H1 (cell line): ENCODE results near the gene GJB4. TPM values are rescaled to one million over a fixed set of nuclear protein-coding genes. Genes with fewer than 3 reads are reported as not detected.

Source experiments
- CTCF ChIA-PET: fragments of 300-600 bp; sonication (Branson Sonifier 250); formaldehyde crosslinking; loops from one replicate; lab custom pipeline; 2021; ENCODE audit not compliant: partially characterized antibody; lab: Charles Lee
- POLR2A ChIA-PET: fragments of 300-600 bp; sonication (Branson Sonifier 250); formaldehyde crosslinking; loops from one replicate; lab custom pipeline; 2021; ENCODE audit warnings: inconsistent platforms; ENCODE audit not compliant: partially characterized antibody; lab: Charles Lee
- DNase-seq, 2 experiments: peaks; one replicate each; pipeline versions ENCODE4 v3.0.0 to v3.0.0-alpha.2; 2010 to 2022; ENCODE audit warnings: low spot score in 2 of 2, low read depth in 1 of 2, mixed read lengths in 1 of 2
- FAIRE-seq: peaks from 2 replicates; lab custom pipeline; 2011; peaks lifted over from hg19 to GRCh38; lab: Jason Lieb, UNC
- H2AFZ ChIP-seq: 2 replicates; pipeline ENCODE4 v1.8.1; 2012; ENCODE audit warnings: low read length, inconsistent platforms
- H2AK5ac ChIP-seq: 2 replicates; pipeline ENCODE4 v1.6.1; 2013; ENCODE audit warnings: low read depth, low read length
- H2BK120ac ChIP-seq: replicated peaks from 2 replicates; pipeline ENCODE3; 2013; ENCODE audit warnings: low read depth, low read length, inconsistent platforms
- H2BK12ac ChIP-seq: 2 replicates; pipeline ENCODE4 v1.6.1; 2013; ENCODE audit warnings: low read depth, low read length
- H2BK15ac ChIP-seq: 2 replicates; pipeline ENCODE4 v1.6.1; 2013; ENCODE audit warnings: low read length
- H2BK20ac ChIP-seq: 2 replicates; pipeline ENCODE4 v1.6.1; 2013; ENCODE audit warnings: low read length
- H2BK5ac ChIP-seq: 2 replicates; pipeline ENCODE4 v1.6.1; 2013; ENCODE audit warnings: low read depth, low read length
- H3K14ac ChIP-seq: 2 replicates; pipeline ENCODE4 v1.6.1; 2013; ENCODE audit warnings: inconsistent platforms; ENCODE audit not compliant: insufficient read length
- H3K18ac ChIP-seq: 2 replicates; pipeline ENCODE4 v1.6.1; 2013; ENCODE audit warnings: low read length; ENCODE audit errors: extremely low read depth
- H3K23ac ChIP-seq: 2 replicates; pipeline ENCODE4 v1.6.1; 2013; ENCODE audit warnings: inconsistent platforms; ENCODE audit not compliant: insufficient read length
- H3K23me2 ChIP-seq: 2 replicates; pipeline ENCODE4 v1.6.1; 2013; ENCODE audit warnings: low read depth, low read length
- H3K27ac ChIP-seq: 2 replicates; pipeline ENCODE4 v1.6.1; 2011; ENCODE audit warnings: low read depth, low read length, inconsistent platforms
- H3K27me3 ChIP-seq, 4 experiments: replicated peaks in 1 of 4; 1 replicate in 1 of 4; 2 replicates in 3 of 4; pipeline versions ENCODE4 v1.6.1 to v1.8.1; 2011 to 2013; ENCODE audit warnings: low read length in 3 of 4, mild to moderate bottlenecking in 3 of 4, inconsistent platforms in 2 of 4, mixed read lengths in 2 of 4, moderate library complexity in 1 of 4; ENCODE audit not compliant: control insufficient read depth in 3 of 4, insufficient read depth in 3 of 4; ENCODE audit errors: extremely low read depth in 1 of 4
- H3K36me3 ChIP-seq, 4 experiments: 2 replicates each; pipeline versions ENCODE4 v1.6.1 to v1.8.1; 2011 to 2013; ENCODE audit warnings: mild to moderate bottlenecking in 4 of 4, low read length in 3 of 4, moderate library complexity in 2 of 4, control low read depth in 1 of 4, inconsistent platforms in 1 of 4; ENCODE audit not compliant: insufficient read depth in 4 of 4, control insufficient read depth in 2 of 4
- H3K4ac ChIP-seq: replicated peaks from 2 replicates; pipeline ENCODE3; 2013; ENCODE audit warnings: low read length, low read depth, mixed read lengths, inconsistent platforms; ENCODE audit not compliant: insufficient read length
- H3K4me1 ChIP-seq, 4 experiments: replicated peaks in 1 of 4; 1 replicate in 1 of 4; 2 replicates in 3 of 4; pipeline versions ENCODE4 v1.6.1 to v1.8.1; 2011 to 2013; ENCODE audit warnings: low read length in 3 of 4, inconsistent platforms in 2 of 4, mixed read lengths in 1 of 4; ENCODE audit not compliant: insufficient read depth in 4 of 4, control insufficient read depth in 3 of 4
- H3K4me2 ChIP-seq, 2 experiments: 2 replicates each; pipeline versions ENCODE4 v1.6.1 to v1.8.1; 2011 to 2013; ENCODE audit warnings: low read depth in 2 of 2, low read length in 2 of 2, control low read depth in 1 of 2, inconsistent platforms in 1 of 2, mild to moderate bottlenecking in 1 of 2; ENCODE audit not compliant: insufficient read depth in 1 of 2
- H3K4me3 ChIP-seq, 4 experiments: fragments of 200-600, 300-600 bp in 1 of 4; sonication (generic), shearing (Covaris generic), sonication (Bioruptor Twin) in 1 of 4; 2 replicates each; pipeline versions ENCODE4 v1.5.1 to v1.8.1; 2011 to 2016; ENCODE audit warnings: low read length in 4 of 4, low read depth in 3 of 4, control low read depth in 2 of 4, inconsistent platforms in 2 of 4, mild to moderate bottlenecking in 2 of 4, mixed read lengths in 1 of 4, moderate library complexity in 1 of 4; ENCODE audit not compliant: insufficient read depth in 2 of 4; ENCODE audit errors: extremely low read depth in 1 of 4
- H3K56ac ChIP-seq: replicated peaks from 2 replicates; pipeline ENCODE3; 2013; ENCODE audit warnings: low read depth, mild to moderate bottlenecking, mixed read lengths, low read length, inconsistent platforms; ENCODE audit not compliant: insufficient read length
- H3K79me1 ChIP-seq: 2 replicates; pipeline ENCODE4 v1.6.1; 2013; ENCODE audit warnings: low read depth, low read length, control low read depth
- H3K79me2 ChIP-seq, 2 experiments: 2 replicates each; pipeline versions ENCODE4 v1.6.1 to v1.8.1; 2012 to 2013; ENCODE audit warnings: low read length in 2 of 2, mild to moderate bottlenecking in 2 of 2, inconsistent platforms in 1 of 2; ENCODE audit not compliant: insufficient read depth in 2 of 2, control insufficient read depth in 1 of 2
- H3K9ac ChIP-seq, 4 experiments: replicated peaks in 1 of 4; 1 replicate in 1 of 4; 2 replicates in 3 of 4; pipeline versions ENCODE4 v1.6.1 to v1.8.1; 2011 to 2013; ENCODE audit warnings: low read depth in 3 of 4, low read length in 3 of 4, control low read depth in 2 of 4, mild to moderate bottlenecking in 2 of 4, moderate library complexity in 2 of 4, inconsistent platforms in 1 of 4; ENCODE audit errors: extremely low read depth in 1 of 4
- H3K9me3 ChIP-seq, 2 experiments: 2 replicates each; pipeline versions ENCODE4 v1.6.1 to v1.8.1; 2012 to 2013; ENCODE audit warnings: mild to moderate bottlenecking in 2 of 2, moderate library complexity in 2 of 2, control low read depth in 1 of 2, inconsistent platforms in 1 of 2, low read depth in 1 of 2, low read length in 1 of 2, mixed read lengths in 1 of 2; ENCODE audit not compliant: insufficient read depth in 2 of 2
- H4K20me1 ChIP-seq, 2 experiments: replicated peaks in 1 of 2; 2 replicates each; pipeline versions ENCODE3 to v1.8.1; 2011 to 2013; ENCODE audit warnings: inconsistent platforms in 2 of 2, low read length in 2 of 2, mild to moderate bottlenecking in 1 of 2; ENCODE audit not compliant: insufficient read depth in 2 of 2, control insufficient read depth in 1 of 2
- H4K5ac ChIP-seq: 2 replicates; pipeline ENCODE4 v1.6.1; 2013; ENCODE audit warnings: low read length, low read depth, mixed read lengths, inconsistent platforms; ENCODE audit not compliant: insufficient read length
- H4K8ac ChIP-seq: 2 replicates; pipeline ENCODE4 v1.8.0; 2013; ENCODE audit warnings: mild to moderate bottlenecking, moderate library complexity, low read length, inconsistent platforms; ENCODE audit not compliant: insufficient read depth; ENCODE audit errors: extremely low read depth
- H4K91ac ChIP-seq: replicated peaks from 2 replicates; pipeline ENCODE3; 2013; ENCODE audit warnings: low read length, mixed read lengths, inconsistent platforms; ENCODE audit not compliant: insufficient read length
- CBX8 ChIP-seq: fragments of 300-800, 300-1000 bp; sonication (generic); IDR thresholded peaks from 2 replicates; pipeline ENCODE4 v1.7.1; 2016; ENCODE audit warnings: low read depth, low read length, borderline replicate concordance
- CREB1 ChIP-seq: IDR thresholded peaks from 2 replicates; pipeline ENCODE4 v1.6.1; 2012; ENCODE audit warnings: inconsistent platforms
- EGR1 ChIP-seq: IDR thresholded peaks from 2 replicates; pipeline ENCODE4 v1.6.1; 2011; ENCODE audit warnings: low read depth, low read length, borderline replicate concordance
- GTF2F1 ChIP-seq: IDR thresholded peaks from 2 replicates; pipeline ENCODE4 v1.6.1; 2012; ENCODE audit warnings: low read depth, low read length, improper control_type of control experiment, borderline replicate concordance
- HDAC2 ChIP-seq, 2 experiments: fragments of 300-600 bp in 1 of 2; sonication (generic) in 1 of 2; IDR thresholded peaks; 2 replicates each; pipeline ENCODE4 v1.6.1; 2011 to 2012; ENCODE audit warnings: low read depth in 2 of 2, low read length in 2 of 2, mild to moderate bottlenecking in 2 of 2, moderate library complexity in 2 of 2, borderline replicate concordance in 1 of 2, inconsistent platforms in 1 of 2
- KDM1A ChIP-seq: fragments of 200-600, 300-600 bp; sonication (generic); IDR thresholded peaks from 2 replicates; pipeline ENCODE4 v1.7.1; 2016; ENCODE audit warnings: mild to moderate bottlenecking, low read length, borderline replicate concordance
- NANOG ChIP-seq: IDR thresholded peaks from 2 replicates; pipeline ENCODE4 v1.6.1; 2011; ENCODE audit warnings: low read length, low read depth, mild to moderate bottlenecking, inconsistent platforms; ENCODE audit not compliant: insufficient read depth, poor library complexity, severe bottlenecking
- NRF1 ChIP-seq: IDR thresholded peaks from 2 replicates; pipeline ENCODE4 v1.6.1; 2011; ENCODE audit warnings: mild to moderate bottlenecking, low read depth, low read length, improper control_type of control experiment
- RBBP5 ChIP-seq: IDR thresholded peaks from 2 replicates; pipeline ENCODE4 v1.7.1; 2012; ENCODE audit warnings: low read depth, mild to moderate bottlenecking, inconsistent platforms, low read length, moderate library complexity, borderline replicate concordance
- SIRT6 ChIP-seq: IDR thresholded peaks from one replicate; pipeline ENCODE4 v1.7.1; 2012; ENCODE audit warnings: low read length, inconsistent platforms
- SIX5 ChIP-seq: IDR thresholded peaks from 2 replicates; pipeline ENCODE4 v1.6.1; 2011; ENCODE audit warnings: mild to moderate bottlenecking, low read depth, low read length
- TAF7 ChIP-seq: optimal IDR thresholded peaks from 2 replicates; pipeline ENCODE3; 2011; ENCODE audit warnings: low read depth, mild to moderate bottlenecking, inconsistent platforms, low read length, moderate library complexity, borderline replicate concordance
- WGBS, 2 experiments: shearing (Covaris generic) in 1 of 2; methylation state at CpG; one replicate each; pipeline versions ENCODE4 v1.1.6 to v1.1.7; 2013 to 2015; ENCODE audit warnings: low lambda C conversion rate in 2 of 2, mixed read lengths in 2 of 2, inconsistent platforms in 1 of 2, low coverage in 1 of 2, missing lambda C conversion rate in 1 of 2; ENCODE audit not compliant: insufficient replicate concordance in 2 of 2, insufficient coverage in 1 of 2, insufficient read length in 1 of 2; ENCODE audit errors: extremely low coverage in 1 of 2, missing lambda C conversion rate in 1 of 2; 5-methylcytosine and 5-hydroxymethylcytosine counted together
- polyA plus RNA-seq, 7 experiments: library from polyadenylated mRNA; depleted of rRNA in 3 of 7; stranded (reverse) in 5 of 7; unstranded in 2 of 7; fragments of >200 nt in 5 of 7; fragments of 200-250 nt in 2 of 7; gene quantifications; 1 replicate in 5 of 7; 2 replicates in 1 of 7; 4 replicates in 1 of 7; pipeline versions ENCODE4 v1.2.1 to v1.2.3, GENCODE V29; 2011 to 2013; ENCODE audit warnings: missing spikeins in 2 of 7, mixed read lengths in 2 of 7
- total RNA-seq: library from RNA; stranded (reverse); fragmentation: NEBNext Ultra II Directional; extraction: Animal tissue kit (Norgen Biotek cat#: 25700); gene quantifications from 2 replicates; pipeline ENCODE4 v1.2.1, GENCODE V29; 2021

GJB4 gene
- total and polyA plus RNA-seq, 2 of the 8 experiments (the other 6 are each of a cell fraction or from before 2014, with no cell fraction given): 0.20 to 0.41 TPM

GRCh38 chr1:34757386-34757785 is 2.2 kb upstream of the GJB4 start:
- Histone ChIP-seq H2BK120ac (no peak overlapping the region), H4K91ac (no peak overlapping the region), H3K4me1 (peaks cover 0 to 14% (median 6%) of the 10 kb centered on the region in 4 experiments; a peak in 6 of 7 replicates), H3K79me1 (no peaks in the 10 kb centered on the region), H3K23me2 (no peaks in the 10 kb centered on the region), H2BK15ac (no peak overlapping the region), H3K4ac (no peak overlapping the region), H3K4me3 (no peak overlapping the region), H3K79me2 (no peaks in the 10 kb centered on the region), H3K4me2 (no peak overlapping the region), H3K36me3 (no peaks in the 10 kb centered on the region), H3K14ac (no peak overlapping the region), H4K20me1 (no peaks in the 10 kb centered on the region), H3K18ac (no peak overlapping the region), H4K5ac (no peak overlapping the region), H3K27ac (no peak overlapping the region), H2BK20ac (no peak overlapping the region), H3K9me3 (no peaks in the 10 kb centered on the region; a peak in 1 of 4 replicates), H2BK12ac (no peak overlapping the region), H2AFZ (no peak overlapping the region), H3K56ac (no peak overlapping the region), H3K27me3 (no peaks in the 10 kb centered on the region), H3K23ac (no peak overlapping the region), H4K8ac (no peak overlapping the region), H2AK5ac (no peak overlapping the region), H3K9ac (no peak overlapping the region), H2BK5ac (no peak overlapping the region)
- CTCF ChIA-PET: interaction anchor here (0.9 to 5.9 kb wide), 5 partner anchors 12 to 108 kb away, joined by 3 to 42 read pairs (median 3); no protein-coding TSS in a partner anchor
- TF ChIP-seq CBX8: no peak
- TF ChIP-seq TAF7: no peak
- no peak for TF ChIP-seq SIX5
- TF ChIP-seq NANOG: no peak
- no peak for TF ChIP-seq SIRT6
- TF ChIP-seq RBBP5: no peak
- no peak for TF ChIP-seq NRF1
- no peak for TF ChIP-seq GTF2F1
- TF ChIP-seq CREB1: no peak
- no peak for TF ChIP-seq HDAC2 (IDR thresholded peaks at IDR 0.05; ENCODE audit: borderline replicate concordance in 1 of 2, low read depth in 2 of 2, low read length in 2 of 2)
- TF ChIP-seq EGR1: no peak
- TF ChIP-seq KDM1A: no peak
- POLR2A ChIA-PET: interaction anchor here (1.7 kb wide), 1 partner anchor 13 kb away, joined by 3 read pairs; no protein-coding TSS in a partner anchor
- DNase-seq (no peak), FAIRE-seq (no peak)
- 95% methylated on average over 19 of the region's 21 CpGs; no CpG with 5 or more reads in 1 of the 2 experiments for WGBS, 2 experiments
